ENCODE data around the gene GABBR2. TPM values are rescaled to one million over a fixed set of nuclear protein-coding genes. Genes with fewer than 3 reads are reported as not detected.

Gene GABBR2
- total and polyA plus RNA-seq, 9 of the 15 experiments (the other 6 are each of a cell fraction or from before 2014, with no cell fraction given), result 0.15 to 1.9 (median 0.32) TPM

GRCh38 chr9:98558575-98558974 lies 150.2 kb downstream of the GABBR2 start:
- no peaks in the 10 kb centered on the region for H3K27me3 ChIP-seq (ENCODE audit: control insufficient read depth in 2 of 2, insufficient read depth in 2 of 2, low read length in 2 of 2)
- TF ChIP-seq ZBTB17 (CRISPR knock-in tag; IDR thresholded peaks at IDR 0.05) (no peak), EGR1 (conservative IDR thresholded peaks at IDR 0.05) (peak; percentile 24; the same call in 1 of the 2 replicates), ASH1L (IDR thresholded peaks at IDR 0.05; ENCODE audit: borderline replicate concordance, low read depth, partially characterized antibody) (no peak)
- H3K79me2 ChIP-seq (ENCODE audit: control insufficient read depth, insufficient read depth, low read length), result no peaks in the 10 kb centered on the region
- ChIA-PET CTCF (ENCODE audit: low intra/inter-chr PET ratio) (no interaction called here), POLR2A (interaction anchor here (0.7 to 0.9 kb wide), 2 partner anchors 13 to 19 kb away, joined by 3 to 4 read pairs; no protein-coding TSS in a partner anchor)
- H4K20me1 ChIP-seq (replicated peaks; ENCODE audit: control insufficient read depth, insufficient read depth, low read length), result no peaks in the 10 kb centered on the region
- no peak overlapping the region for H3K9ac ChIP-seq (ENCODE audit: insufficient read depth in 1 of 2, low read depth in 2 of 2, low read length in 2 of 2)
- no peak overlapping the region for H3K27ac ChIP-seq (ENCODE audit: extremely low read depth, low read depth, low read length)
- H3K9me3 ChIP-seq (replicated peaks; ENCODE audit: control insufficient read depth, insufficient read depth, low read depth, low read length), result no peaks in the 10 kb centered on the region
- H3K4me1 ChIP-seq (replicated peaks in 1 of 2; ENCODE audit: control insufficient read depth in 2 of 2, insufficient read depth in 2 of 2, low read length in 2 of 2), result no peaks in the 10 kb centered on the region; a peak in 1 of 5 replicates
- H3K9me1 ChIP-seq (ENCODE audit: control insufficient read depth, insufficient read depth, low read length), result no peaks in the 10 kb centered on the region
- WGBS (ENCODE audit: insufficient coverage, low coverage, missing lambda C conversion rate), result 6% methylated on average over 3 of the region's 3 CpGs
- no peaks in the 10 kb centered on the region for H3K36me3 ChIP-seq (ENCODE audit: control insufficient read depth, insufficient read depth, low read length)
- no TSS peak for BruUV-seq (replicated peaks)
- peak overlapping the region; percentile 53; the same call in 1 of the 2 replicates for H2AFZ ChIP-seq (ENCODE audit: low read depth, low read length)
- DNase-seq (ENCODE audit: extremely low read depth in 1 of 4, low spot score in 3 of 4) (no peak), ATAC-seq (no peak; the same call in 2 of the 3 replicates), FAIRE-seq (peak; percentile 29)
- in situ Hi-C loops (cut with MboI), result no loop called here
- intact Hi-C loops (cut with micrococcal nuclease), result no loop called here
- H3K4me3 ChIP-seq, result no peak overlapping the region
- H3K4me2 ChIP-seq (ENCODE audit: insufficient read depth, low read length), result no peak overlapping the region

GRCh38 chr9:98556511-98556910 lies 152.2 kb downstream of the GABBR2 start:
- intact Hi-C loops (cut with micrococcal nuclease) (no loop called here), in situ Hi-C loops (cut with MboI) (no loop called here)
- FAIRE-seq, result no peak
- Histone ChIP-seq H3K4me3 (no peak overlapping the region), H3K9me1 (ENCODE audit: control insufficient read depth, insufficient read depth, low read length) (no peaks in the 10 kb centered on the region), H3K4me2 (ENCODE audit: insufficient read depth, low read length) (no peak overlapping the region), H3K79me2 (ENCODE audit: control insufficient read depth, insufficient read depth, low read length) (no peaks in the 10 kb centered on the region), H4K20me1 (replicated peaks; ENCODE audit: control insufficient read depth, insufficient read depth, low read length) (no peaks in the 10 kb centered on the region), H3K27ac (ENCODE audit: extremely low read depth, low read depth, low read length) (no peak overlapping the region), H2AFZ (ENCODE audit: low read depth, low read length) (no peak overlapping the region), H3K27me3 (ENCODE audit: control insufficient read depth in 2 of 2, insufficient read depth in 2 of 2, low read length in 2 of 2) (no peaks in the 10 kb centered on the region; a peak in 1 of 5 replicates), H3K9me3 (replicated peaks; ENCODE audit: control insufficient read depth, insufficient read depth, low read depth, low read length) (no peaks in the 10 kb centered on the region), H3K9ac (ENCODE audit: insufficient read depth in 1 of 2, low read depth in 2 of 2, low read length in 2 of 2) (no peak overlapping the region), H3K4me1 (replicated peaks in 1 of 2; ENCODE audit: control insufficient read depth in 2 of 2, insufficient read depth in 2 of 2, low read length in 2 of 2) (no peaks in the 10 kb centered on the region; a peak in 2 of 5 replicates), H3K36me3 (ENCODE audit: control insufficient read depth, insufficient read depth, low read length) (no peaks in the 10 kb centered on the region)
- WGBS (ENCODE audit: insufficient coverage, low coverage, missing lambda C conversion rate), result 59% methylated on average over 11 of the region's 12 CpGs
- POLR2A ChIA-PET, result interaction anchor here (0.7 to 1.6 kb wide), 3 partner anchors 9 to 18 kb away, joined by 3 to 5 read pairs (median 3); no protein-coding TSS in a partner anchor
- CTCF ChIA-PET (ENCODE audit: low intra/inter-chr PET ratio), result no interaction called here
- no TSS peak for BruUV-seq (replicated peaks)
- no peak for DNase-seq (ENCODE audit: extremely low read depth in 1 of 4, low spot score in 3 of 4)
- peak; percentile 55 for TF ChIP-seq RBM25 (IDR thresholded peaks at IDR 0.05; ENCODE audit: low read depth, low read length, severe bottlenecking)
- no peak for TF ChIP-seq U2AF1 (optimal IDR thresholded peaks at IDR 0.05; ENCODE audit: low read depth, low read length)
- ATAC-seq, result no peak

All from K562 (cell line).